ENCODE measurements around the gene ZDHHC6. TPM values are rescaled to one million over a fixed set of nuclear protein-coding genes. Genes with fewer than 3 reads are reported as not detected.

Gene ZDHHC6
- total RNA-seq (2021; fragmentation: NEBNext Ultra II Directional; extraction: Animal tissue kit (Norgen Biotek cat#: 25700)) (21.0 and 27.4 TPM in 2 replicates), polyA plus RNA-seq (2011; rRNA removed) (7.5 and 13.6 TPM in 2 replicates), polyA minus RNA-seq (2011; rRNA and poly(A)+ RNA removed) (14.5 and 14.6 TPM in 2 replicates)
- polyA plus RNA-seq (2011; cell fraction: cytosol; rRNA removed) = 13.9 TPM
- 9.3 TPM for polyA plus RNA-seq (2011; cell fraction: nucleus; rRNA removed)
- 17.5 to 27.4 TPM (median 18.9 TPM) in 4 replicates for polyA plus RNA-seq (2012, experiment 1 of 2)
- polyA plus RNA-seq (2012, experiment 2 of 2) = 6.5 TPM
- polyA plus RNA-seq (2013, experiment 1 of 2) = 26.5 TPM
- polyA plus RNA-seq (2013, experiment 2 of 2) = 21.5 TPM
- 5.4 TPM for polyA minus RNA-seq (2011; cell fraction: cytosol; rRNA and poly(A)+ RNA removed)
- 21.7 TPM for polyA minus RNA-seq (2011; cell fraction: nucleus; rRNA and poly(A)+ RNA removed)
- long read RNA-seq, experiment 1, transcript ZDHHC6-202 (11 exons, 2,170 nt) = major isoform, 10 of 36 reads
- long read RNA-seq, experiment 1, partial matches to known transcripts = 15 of 36 reads
- long read RNA-seq, experiment 1, other reads (novel, unspliced or antisense) = 10 of 36 reads
- long read RNA-seq, experiment 2, transcript ZDHHC6-202 (11 exons, 2,170 nt) = major isoform, 29 of 47 reads
- long read RNA-seq, experiment 2, partial matches to known transcripts = 5 of 47 reads
- long read RNA-seq, experiment 2, other reads (novel, unspliced or antisense) = 13 of 47 reads

- no peak within 1 kb of the TSS for H3K56ac ChIP-seq (replicated peaks; ENCODE audit: insufficient read length, low read depth, low read length)
- peaks cover 2% of the 10 kb centered on the region in 2 experiments for H4K20me1 ChIP-seq (replicated peaks in 1 of 2; ENCODE audit: control insufficient read depth in 1 of 2, insufficient read depth in 2 of 2, low read length in 2 of 2)
- H3K14ac ChIP-seq (ENCODE audit: insufficient read length) = no peak within 1 kb of the TSS
- CTCF ChIA-PET (ENCODE audit: partially characterized antibody) = interaction anchor here (1.0 to 2.2 kb wide), 3 partner anchors 9 to 25 kb away, joined by 5 to 6 read pairs (median 6); no protein-coding TSS in a partner anchor
- H3K27ac ChIP-seq (ENCODE audit: low read depth, low read length) = peak within 1 kb of the TSS; percentile 94
- H2BK5ac ChIP-seq (ENCODE audit: low read depth, low read length) = peak within 1 kb of the TSS; percentile 88
- no peaks in the 10 kb centered on the region for H3K9me3 ChIP-seq (ENCODE audit: insufficient read depth in 2 of 2, low read depth in 1 of 2, low read length in 1 of 2)
- peak within 1 kb of the TSS; percentile 85 for H4K5ac ChIP-seq (ENCODE audit: insufficient read length, low read depth, low read length)
- peak within 1 kb of the TSS; percentile 89 to 92 for H3K4me2 ChIP-seq (ENCODE audit: insufficient read depth in 1 of 2, low read depth in 2 of 2, low read length in 2 of 2)
- WGBS, 2 experiments (ENCODE audit: extremely low coverage in 1 of 2, insufficient coverage in 1 of 2, insufficient read length in 1 of 2, insufficient replicate concordance in 2 of 2, low coverage in 1 of 2, low lambda C conversion rate in 2 of 2, missing lambda C conversion rate in 1 of 2) = 1% methylated on average over 59 of the region's 59 CpGs; no CpG with 5 or more reads in 1 of the 2 experiments
- H2BK15ac ChIP-seq (ENCODE audit: low read length) = no peak within 1 kb of the TSS
- peak within 1 kb of the TSS; percentile 85 to 91 (median 88) for H3K9ac ChIP-seq (replicated peaks in 1 of 4; ENCODE audit: extremely low read depth in 1 of 4, low read depth in 3 of 4, low read length in 3 of 4)
- no peak within 1 kb of the TSS for H2BK20ac ChIP-seq (ENCODE audit: low read length)
- H2BK120ac ChIP-seq (replicated peaks; ENCODE audit: low read depth, low read length) = peak within 1 kb of the TSS; percentile 52
- POLR2A ChIA-PET (ENCODE audit: partially characterized antibody) = interaction anchor here (0.6 to 2.6 kb wide), 7 partner anchors 9 to 124 kb away, joined by 3 to 16 read pairs (median 5); no protein-coding TSS in a partner anchor
- no peak within 1 kb of the TSS for H3K23ac ChIP-seq (ENCODE audit: insufficient read length)
- peak within 1 kb of the TSS; percentile 98 for H2AFZ ChIP-seq (ENCODE audit: low read length)
- peak within 1 kb of the TSS; percentile 68; the same call in 1 of the 2 replicates for H3K18ac ChIP-seq (ENCODE audit: extremely low read depth, low read length)
- FAIRE-seq = no peak
- H3K4me3 ChIP-seq (ENCODE audit: extremely low read depth in 1 of 4, insufficient read depth in 2 of 4, low read depth in 3 of 4, low read length in 4 of 4) = peak within 1 kb of the TSS; percentile 85 to 99 (median 96)
- peaks cover 0 to 22% (median 4%) of the 10 kb centered on the region in 4 experiments; a peak in 5 of 8 replicates for H3K36me3 ChIP-seq (ENCODE audit: control insufficient read depth in 2 of 4, insufficient read depth in 4 of 4, low read length in 3 of 4)
- peaks cover 3% of the 10 kb centered on the region; the same call in 1 of the 2 replicates for H3K23me2 ChIP-seq (ENCODE audit: low read depth, low read length)
- no peak within 1 kb of the TSS for H2AK5ac ChIP-seq (ENCODE audit: low read depth, low read length)
- H2BK12ac ChIP-seq (ENCODE audit: low read depth, low read length) = no peak within 1 kb of the TSS
- H4K91ac ChIP-seq (replicated peaks; ENCODE audit: insufficient read length, low read length) = peak within 1 kb of the TSS; percentile 73
- H3K27me3 ChIP-seq (replicated peaks in 1 of 4; ENCODE audit: control insufficient read depth in 3 of 4, extremely low read depth in 1 of 4, insufficient read depth in 3 of 4, low read length in 3 of 4) = no peaks in the 10 kb centered on the region
- H3K4me1 ChIP-seq (replicated peaks in 1 of 4; ENCODE audit: control insufficient read depth in 3 of 4, insufficient read depth in 4 of 4, low read length in 3 of 4) = no peaks in the 10 kb centered on the region; a peak in 1 of 7 replicates
- peak within 1 kb of the TSS; percentile 1 for H3K4ac ChIP-seq (replicated peaks; ENCODE audit: insufficient read length, low read depth, low read length)
- DNase-seq (ENCODE audit: low read depth in 1 of 2, low spot score in 2 of 2) = peak; percentile 43 to 83
- peaks cover 0 to 56% of the 10 kb centered on the region in 2 experiments; a peak in 3 of 4 replicates for H3K79me2 ChIP-seq (ENCODE audit: control insufficient read depth in 1 of 2, insufficient read depth in 2 of 2, low read length in 2 of 2)
- H4K8ac ChIP-seq (ENCODE audit: extremely low read depth, insufficient read depth, low read length) = peak within 1 kb of the TSS; percentile 91
- H3K79me1 ChIP-seq (ENCODE audit: low read depth, low read length) = 0 out of 2 replicates have a peak, but pooled peaks cover 5% of the 10 kb centered on the region
- peak; percentile 48; the same call in 1 of the 2 replicates for TF ChIP-seq TBP (IDR thresholded peaks at IDR 0.05; ENCODE audit: low read depth, low read length)
- TF ChIP-seq CTCF (IDR thresholded peaks at IDR 0.05; ENCODE audit: control extremely low read depth in 1 of 3, insufficient read depth in 1 of 3, low read depth in 1 of 3, low read length in 3 of 3) = peak in 1 of 3 experiments; percentile 22; a peak in 1 of 4 replicates
- peak; percentile 81 to 88; a peak in 2 of 3 replicates for TF ChIP-seq POLR2A (IDR thresholded peaks at IDR 0.05; ENCODE audit: control extremely low read depth in 1 of 2, low read depth in 2 of 2, low read length in 2 of 2)
- no peak for TF ChIP-seq BCL11A (IDR thresholded peaks at IDR 0.05; ENCODE audit: low read depth in 2 of 2, low read length in 2 of 2)
- TF ChIP-seq TAF1 (IDR thresholded peaks at IDR 0.05; ENCODE audit: low read depth, low read length) = peak; percentile 80; the same call in 1 of the 2 replicates
- peak; percentile 62 for TF ChIP-seq CREB1 (IDR thresholded peaks at IDR 0.05)
These were observed at the start of gene ZDHHC6, which contains the start of gene VTI1A for GRCh38 chr10:112446855-112447619. Gene ZDHHC6 (minus strand): TSS chr10:112446914. CDS start chr10:112445436, 1,478 bp downstream. Gene VTI1A (plus strand): TSS chr10:112447215. CDS start chr10:112447374, 159 bp downstream.

Measured in H1 (cell line).